A549 (cell line): ENCODE measurements around the gene ALOX12. TPM values are rescaled to one million over a fixed set of nuclear protein-coding genes. Genes with fewer than 3 reads are reported as not detected.
"Not testable (repeated sequence)": the region's sequence is repeated elsewhere in the genome, so short reads cannot be mapped to it uniquely, and the experiment has no call there.

Source experiments
- ATAC-seq, 2 experiments: fragments of 200-7000 bp in 1 of 2; fragments of >200 bp in 1 of 2; cut with Nextera tagmentation in 1 of 2; cut with Tn5 transposase in 1 of 2; 3 replicates each; pipeline versions ENCODE4 v1.8.0 to v1.9.1; 2018 to 2020; ENCODE audit warnings: mild to moderate bottlenecking in 1 of 2, moderate library complexity in 1 of 2
- CTCF ChIA-PET: fragments of 300-600 bp; sonication (Branson Sonifier 250); formaldehyde crosslinking; extraction: SDS; loops from one replicate; lab custom pipeline; 2021; ENCODE audit warnings: antibody characterized with exemption, inconsistent platforms; lab: Yijun Ruan, JAX
- POLR2A ChIA-PET: fragments of 350-600 bp; formaldehyde crosslinking; extraction: SDS; loops from one replicate; lab custom pipeline; 2021; ENCODE audit warnings: antibody characterized with exemption, inconsistent platforms; lab: Yijun Ruan, JAX
- DNase-seq, 2 experiments: peaks; one replicate each; pipeline versions ENCODE4 v3.0.0 to v3.0.0-alpha.2; 2011 to 2016; ENCODE audit warnings: low read depth in 1 of 2, low spot score in 1 of 2
- FAIRE-seq: peaks from 2 replicates; lab custom pipeline; 2011; peaks lifted over from hg19 to GRCh38; lab: Jason Lieb, UNC
- H3K27ac ChIP-seq, 2 experiments: fragments of >200 bp; sonication (Bioruptor Twin); formaldehyde crosslinking; 3 replicates each; pipeline ENCODE4 v1.5.1; 2016 to 2017
- H3K4me1 ChIP-seq: fragments of >200 bp; sonication (Bioruptor Twin); formaldehyde crosslinking; 3 replicates; pipeline ENCODE4 v1.6.1; 2016
- H3K4me2 ChIP-seq: fragments of >200 bp; sonication (Bioruptor Twin); formaldehyde crosslinking; 3 replicates; pipeline ENCODE4 v1.6.1; 2016
- H3K4me3 ChIP-seq: fragments of >200 bp; sonication (Bioruptor Twin); formaldehyde crosslinking; 3 replicates; pipeline ENCODE4 v1.5.1; 2016
- H3K9me3 ChIP-seq: fragments of >200 bp; sonication (Bioruptor Twin); formaldehyde crosslinking; 3 replicates; pipeline ENCODE4 v1.6.1; 2016
- CEBPB ChIP-seq, 2 experiments: fragments of >200 bp in 1 of 2; sonication (Bioruptor Twin) in 1 of 2; formaldehyde crosslinking in 1 of 2; IDR thresholded peaks; 2 replicates each; pipeline ENCODE4 v1.6.1; 2012 to 2016
- EHMT2 ChIP-seq: fragments of 200-600 bp; sonication (generic); IDR thresholded peaks from 2 replicates; pipeline ENCODE4 v1.6.1; 2016; ENCODE audit warnings: antibody characterized with exemption, low read depth, mild to moderate bottlenecking, moderate library complexity
- EP300 ChIP-seq, 2 experiments: fragments of >200 bp; sonication (Bioruptor Twin); formaldehyde crosslinking; IDR thresholded peaks; 2 replicates in 1 of 2; 3 replicates in 1 of 2; pipeline ENCODE4 v1.6.1; 2016 to 2017
- GATA3 ChIP-seq: IDR thresholded peaks from 2 replicates; pipeline ENCODE4 v1.6.1; 2012; ENCODE audit warnings: borderline replicate concordance
- HEYL ChIP-seq: fragments of 250-450 bp; sonication (Bioruptor Pico); IDR thresholded peaks from 2 replicates; pipeline ENCODE4 v1.8.0; 2021; ENCODE audit warnings: mild to moderate bottlenecking, moderate library complexity
- JUNB ChIP-seq: fragments of >200 bp; sonication (Bioruptor Twin); formaldehyde crosslinking; IDR thresholded peaks from 2 replicates; pipeline ENCODE4 v1.6.1; 2016
- KDM1A ChIP-seq: fragments of 200-600 bp; sonication (generic); IDR thresholded peaks from 2 replicates; pipeline ENCODE4 v1.6.1; 2016; ENCODE audit warnings: low read depth, mild to moderate bottlenecking
- RCOR1 ChIP-seq: fragments of 150-350 bp; IDR thresholded peaks from 2 replicates; pipeline ENCODE4 v1.6.1; 2014; ENCODE audit warnings: antibody characterized with exemption, low read length, low read depth
- RNF2 ChIP-seq: fragments of 200-600 bp; sonication (generic); IDR thresholded peaks from 2 replicates; pipeline ENCODE4 v1.6.1; 2016; ENCODE audit warnings: low read depth, mild to moderate bottlenecking, antibody characterized with exemption, moderate library complexity, borderline replicate concordance
- SMC3 ChIP-seq: fragments of >200 bp; sonication (Bioruptor Twin); formaldehyde crosslinking; IDR thresholded peaks from 3 replicates; pipeline ENCODE4 v1.6.1; 2018; ENCODE audit warnings: inconsistent platforms
- TFCP2L1 ChIP-seq: fragments of 250-450 bp; sonication (Bioruptor Pico); IDR thresholded peaks from 2 replicates; pipeline ENCODE4 v1.5.0; 2021; ENCODE audit warnings: mild to moderate bottlenecking
- ZC3H11A ChIP-seq: fragments of 450-650 bp; IDR thresholded peaks from 2 replicates; pipeline ENCODE4 v1.6.1; 2014; ENCODE audit warnings: antibody characterized with exemption, mild to moderate bottlenecking
- ZSCAN20 ChIP-seq: fragments of 250-450 bp; sonication (Bioruptor Pico); IDR thresholded peaks from 2 replicates; pipeline ENCODE4 v1.8.0; 2022; ENCODE audit warnings: mild to moderate bottlenecking, moderate library complexity
- WGBS: methylation state at CpG from one replicate; pipeline ENCODE4 v1.1.6; 2017; ENCODE audit errors: missing lambda C conversion rate; 5-methylcytosine and 5-hydroxymethylcytosine counted together
- polyA plus RNA-seq, 4 experiments: library from polyadenylated mRNA; depleted of rRNA in 3 of 4; stranded (reverse); fragments of >200 nt; fragmentation: RNase III in 1 of 4; extraction: RNeasy Plus Mini Kit Qiagen cat#74134 plus additional on column Dnase treatment in 1 of 4; gene quantifications; 2 replicates in 3 of 4; 3 replicates in 1 of 4; pipeline ENCODE4 v1.2.3, GENCODE V29; 2011 to 2017
- TF ChIP-seq, protein P1 (sequence below): fragments of 450-650 bp; IDR thresholded peaks from 2 replicates; pipeline ENCODE4 v1.6.1; 2014; ENCODE audit warnings: antibody characterized with exemption
- TF ChIP-seq, protein P2 (sequence below): fragments of >200 bp; sonication (Bioruptor Twin); formaldehyde crosslinking; IDR thresholded peaks from 3 replicates; pipeline ENCODE4 v1.6.1; 2016
- TF ChIP-seq, protein P3 (sequence below): fragments of 250-450 bp; sonication (Bioruptor Pico); IDR thresholded peaks from 2 replicates; pipeline ENCODE4 v1.5.0; 2020; ENCODE audit warnings: low read depth, mild to moderate bottlenecking, moderate library complexity

ALOX12 gene
- polyA plus RNA-seq, 2 of the 4 experiments (the other 2 are of a cell fraction), result not detected

DNA sequence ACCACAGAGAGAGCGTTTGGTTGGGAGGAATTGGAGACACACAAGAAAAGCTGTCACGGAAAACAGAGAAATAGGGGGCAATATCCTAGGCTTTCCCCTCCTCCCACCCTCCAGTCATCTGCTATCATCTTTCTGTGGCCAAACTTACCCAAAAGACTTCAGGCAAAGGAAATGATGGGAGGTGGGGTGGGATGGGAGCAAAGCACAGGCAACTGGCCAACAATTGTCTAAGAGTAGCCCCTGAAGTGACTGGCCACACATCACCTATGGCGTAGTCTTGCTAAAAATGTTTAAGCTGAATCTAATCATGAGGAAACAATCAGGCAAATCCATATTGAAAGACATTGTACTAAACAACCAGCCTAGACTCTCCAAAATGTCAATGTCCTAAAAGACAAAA lies 46.9 kb upstream of the ALOX12 start:
- TF ChIP-seq HEYL (no peak), GATA3 (no peak), CEBPB (IDR thresholded peaks at IDR 0.05) (no peak)
- TF ChIP-seq, protein P1, sequence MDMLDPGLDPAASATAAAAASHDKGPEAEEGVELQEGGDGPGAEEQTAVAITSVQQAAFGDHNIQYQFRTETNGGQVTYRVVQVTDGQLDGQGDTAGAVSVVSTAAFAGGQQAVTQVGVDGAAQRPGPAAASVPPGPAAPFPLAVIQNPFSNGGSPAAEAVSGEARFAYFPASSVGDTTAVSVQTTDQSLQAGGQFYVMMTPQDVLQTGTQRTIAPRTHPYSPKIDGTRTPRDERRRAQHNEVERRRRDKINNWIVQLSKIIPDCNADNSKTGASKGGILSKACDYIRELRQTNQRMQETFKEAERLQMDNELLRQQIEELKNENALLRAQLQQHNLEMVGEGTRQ, result no peak
- Histone ChIP-seq H3K4me3 (no peak overlapping the region), H3K4me2 (no peak overlapping the region), H3K4me1 (no peaks in the 10 kb centered on the region), H3K9me3 (no peaks in the 10 kb centered on the region), H3K27ac (no peak overlapping the region)
- POLR2A ChIA-PET, result no interaction called here
- CTCF ChIA-PET, result interaction anchor here (0.9 kb wide), 1 partner anchor 37 kb away, joined by 3 read pairs; no protein-coding TSS in a partner anchor
- ATAC-seq (no peak), DNase-seq (no peak), FAIRE-seq (no peak)
- WGBS, result 78% methylated on average over 3 of the region's 3 CpGs

DNA sequence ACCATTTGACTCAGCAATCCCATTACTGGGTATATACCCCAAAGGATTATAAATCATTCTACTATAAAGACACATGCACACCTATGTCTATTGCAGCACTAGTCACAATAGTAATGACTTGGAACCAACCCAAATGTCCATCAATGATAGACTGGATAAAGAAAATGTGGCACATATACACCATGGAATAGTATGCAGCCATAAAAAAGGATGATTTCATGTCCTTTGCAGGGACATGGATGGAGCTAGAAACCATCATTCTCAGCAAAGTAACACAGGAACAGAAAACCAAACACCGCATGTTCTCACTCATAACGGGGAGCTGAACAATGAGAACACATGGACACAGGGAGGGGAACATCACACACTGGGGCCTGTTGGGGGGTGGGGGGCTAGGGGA lies 44.9 kb upstream of the ALOX12 start:
- not testable (repeated sequence) for FAIRE-seq, H3K9me3 ChIP-seq

DNA sequence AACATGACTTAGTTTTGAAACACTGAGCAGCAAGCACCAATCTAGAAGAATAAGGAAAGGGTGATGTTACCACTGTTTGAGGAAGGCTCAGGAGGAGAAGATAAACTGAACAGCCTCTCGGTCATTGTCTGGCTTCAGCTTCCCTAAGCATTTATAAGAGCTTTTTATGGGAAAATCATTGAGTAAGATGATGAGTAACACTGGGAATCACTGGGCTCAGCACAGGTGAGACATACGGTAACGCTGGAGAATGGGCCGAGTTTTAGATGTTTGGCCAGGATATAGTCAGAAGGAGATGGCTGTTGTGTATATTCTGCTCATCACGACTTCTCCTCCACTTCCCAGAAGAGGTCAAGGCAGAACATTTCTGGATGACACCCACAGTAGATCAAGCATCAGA lies 42.2 kb upstream of the ALOX12 start:
- no peak for TF ChIP-seq EP300 (IDR thresholded peaks at IDR 0.05)
- CTCF ChIA-PET, result interaction anchor here (1.0 kb wide), 2 partner anchors 23 to 39 kb away, joined by 3 to 4 read pairs; no protein-coding TSS in a partner anchor
- FAIRE-seq (peak; percentile 61), ATAC-seq (peak; percentile 30 to 47; a peak in 1 of 6 replicates), DNase-seq (no peak)
- no peak overlapping the region for H3K27ac ChIP-seq
- H3K4me3 ChIP-seq, result no peak overlapping the region
- WGBS, result 42% methylated on average over 5 of the region's 5 CpGs
- H3K4me2 ChIP-seq, result no peak overlapping the region
- H3K9me3 ChIP-seq, result no peaks in the 10 kb centered on the region
- H3K4me1 ChIP-seq, result no peaks in the 10 kb centered on the region
- POLR2A ChIA-PET, result no interaction called here

More for the DNA sequence above, 44.9 kb upstream of the ALOX12 start:
- H3K4me2 ChIP-seq, H3K27ac ChIP-seq, POLR2A ChIA-PET, CTCF ChIA-PET, ATAC-seq, H3K4me3 ChIP-seq, H3K4me1 ChIP-seq, DNase-seq: not testable (repeated sequence)
- 95% methylated on average over 2 of the region's 2 CpGs for WGBS

DNA sequence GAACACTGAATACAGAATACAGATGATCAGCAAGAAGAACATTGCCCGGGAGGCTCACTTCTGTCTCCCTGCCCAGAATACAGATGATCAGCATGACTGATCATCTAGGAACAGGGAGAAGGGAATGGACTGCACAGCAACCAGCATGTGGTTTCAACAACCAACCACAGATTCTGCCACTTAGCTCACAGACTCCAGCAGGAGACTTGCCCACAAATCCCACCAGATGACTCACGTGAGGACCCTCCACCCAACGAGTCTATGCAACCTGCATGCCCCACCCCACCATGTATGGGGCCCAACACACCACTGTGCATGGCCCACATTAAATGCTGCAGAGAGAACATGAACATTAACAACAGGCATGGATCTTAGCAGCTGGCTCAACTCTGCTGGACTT lies 36.1 kb upstream of the ALOX12 start:
- Histone ChIP-seq H3K4me3 (no peak overlapping the region), H3K9me3 (no peaks in the 10 kb centered on the region), H3K27ac (no peak overlapping the region), H3K4me1 (no peaks in the 10 kb centered on the region), H3K4me2 (no peak overlapping the region)
- CTCF ChIA-PET, result interaction anchor here (1.7 kb wide), 1 partner anchor 26 kb away, joined by 4 read pairs; no protein-coding TSS in a partner anchor
- POLR2A ChIA-PET, result no interaction called here
- no peak for TF ChIP-seq CEBPB (IDR thresholded peaks at IDR 0.05)
- no peak for TF ChIP-seq ZSCAN20 (CRISPR knock-in tag)
- no peak for TF ChIP-seq SMC3
- no peak for TF ChIP-seq RNF2
- TF ChIP-seq KDM1A, result no peak
- TF ChIP-seq, protein P2, sequence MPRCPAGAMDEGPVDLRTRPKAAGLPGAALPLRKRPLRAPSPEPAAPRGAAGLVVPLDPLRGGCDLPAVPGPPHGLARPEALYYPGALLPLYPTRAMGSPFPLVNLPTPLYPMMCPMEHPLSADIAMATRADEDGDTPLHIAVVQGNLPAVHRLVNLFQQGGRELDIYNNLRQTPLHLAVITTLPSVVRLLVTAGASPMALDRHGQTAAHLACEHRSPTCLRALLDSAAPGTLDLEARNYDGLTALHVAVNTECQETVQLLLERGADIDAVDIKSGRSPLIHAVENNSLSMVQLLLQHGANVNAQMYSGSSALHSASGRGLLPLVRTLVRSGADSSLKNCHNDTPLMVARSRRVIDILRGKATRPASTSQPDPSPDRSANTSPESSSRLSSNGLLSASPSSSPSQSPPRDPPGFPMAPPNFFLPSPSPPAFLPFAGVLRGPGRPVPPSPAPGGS, result no peak
- TF ChIP-seq ZC3H11A, result no peak
- no peak for TF ChIP-seq EP300 (IDR thresholded peaks at IDR 0.05)
- no peak for TF ChIP-seq JUNB
- TF ChIP-seq, protein P1, result no peak
- no peak for TF ChIP-seq RCOR1
- no peak for TF ChIP-seq TFCP2L1 (CRISPR knock-in tag)
- TF ChIP-seq, protein P3, sequence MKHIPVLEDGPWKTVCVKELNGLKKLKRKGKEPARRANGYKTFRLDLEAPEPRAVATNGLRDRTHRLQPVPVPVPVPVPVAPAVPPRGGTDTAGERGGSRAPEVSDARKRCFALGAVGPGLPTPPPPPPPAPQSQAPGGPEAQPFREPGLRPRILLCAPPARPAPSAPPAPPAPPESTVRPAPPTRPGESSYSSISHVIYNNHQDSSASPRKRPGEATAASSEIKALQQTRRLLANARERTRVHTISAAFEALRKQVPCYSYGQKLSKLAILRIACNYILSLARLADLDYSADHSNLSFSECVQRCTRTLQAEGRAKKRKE (CRISPR knock-in tag), result no peak
- no peak for TF ChIP-seq EHMT2
- WGBS, result 64% methylated on average over 3 of the region's 3 CpGs
- peak; percentile 28 for FAIRE-seq
- no peak for ATAC-seq
- no peak for DNase-seq
